ENCODE data around the gene DAP3.

GRCh38 chr1:155776414-155776813, 87.5 kb downstream of the DAP3 start:
- TF ChIP-seq, protein P1, sequence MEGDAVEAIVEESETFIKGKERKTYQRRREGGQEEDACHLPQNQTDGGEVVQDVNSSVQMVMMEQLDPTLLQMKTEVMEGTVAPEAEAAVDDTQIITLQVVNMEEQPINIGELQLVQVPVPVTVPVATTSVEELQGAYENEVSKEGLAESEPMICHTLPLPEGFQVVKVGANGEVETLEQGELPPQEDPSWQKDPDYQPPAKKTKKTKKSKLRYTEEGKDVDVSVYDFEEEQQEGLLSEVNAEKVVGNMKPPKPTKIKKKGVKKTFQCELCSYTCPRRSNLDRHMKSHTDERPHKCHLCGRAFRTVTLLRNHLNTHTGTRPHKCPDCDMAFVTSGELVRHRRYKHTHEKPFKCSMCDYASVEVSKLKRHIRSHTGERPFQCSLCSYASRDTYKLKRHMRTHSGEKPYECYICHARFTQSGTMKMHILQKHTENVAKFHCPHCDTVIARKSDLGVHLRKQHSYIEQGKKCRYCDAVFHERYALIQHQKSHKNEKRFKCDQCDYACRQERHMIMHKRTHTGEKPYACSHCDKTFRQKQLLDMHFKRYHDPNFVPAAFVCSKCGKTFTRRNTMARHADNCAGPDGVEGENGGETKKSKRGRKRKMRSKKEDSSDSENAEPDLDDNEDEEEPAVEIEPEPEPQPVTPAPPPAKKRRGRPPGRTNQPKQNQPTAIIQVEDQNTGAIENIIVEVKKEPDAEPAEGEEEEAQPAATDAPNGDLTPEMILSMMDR (IDR thresholded peaks at IDR 0.05; ENCODE audit: low read depth, low read length), result no peak
- TF ChIP-seq, protein P2, sequence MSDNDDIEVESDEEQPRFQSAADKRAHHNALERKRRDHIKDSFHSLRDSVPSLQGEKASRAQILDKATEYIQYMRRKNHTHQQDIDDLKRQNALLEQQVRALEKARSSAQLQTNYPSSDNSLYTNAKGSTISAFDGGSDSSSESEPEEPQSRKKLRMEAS (IDR thresholded peaks at IDR 0.05; ENCODE audit: low read depth, low read length), result no peak

Measured in NB4 (cell line).